ENCODE measurements around the gene SLC44A1. TPM values are rescaled to one million over a fixed set of nuclear protein-coding genes. Genes with fewer than 3 reads are reported as not detected.
A peak's percentile ranks its signal among the peaks of the same experiment; 100 is the strongest.

The SLC44A1 gene
- total and polyA plus RNA-seq, 2 of the 13 experiments (the other 11 are each of a cell fraction or from before 2014, with no cell fraction given) = 21.4 to 40.8 TPM

DNA sequence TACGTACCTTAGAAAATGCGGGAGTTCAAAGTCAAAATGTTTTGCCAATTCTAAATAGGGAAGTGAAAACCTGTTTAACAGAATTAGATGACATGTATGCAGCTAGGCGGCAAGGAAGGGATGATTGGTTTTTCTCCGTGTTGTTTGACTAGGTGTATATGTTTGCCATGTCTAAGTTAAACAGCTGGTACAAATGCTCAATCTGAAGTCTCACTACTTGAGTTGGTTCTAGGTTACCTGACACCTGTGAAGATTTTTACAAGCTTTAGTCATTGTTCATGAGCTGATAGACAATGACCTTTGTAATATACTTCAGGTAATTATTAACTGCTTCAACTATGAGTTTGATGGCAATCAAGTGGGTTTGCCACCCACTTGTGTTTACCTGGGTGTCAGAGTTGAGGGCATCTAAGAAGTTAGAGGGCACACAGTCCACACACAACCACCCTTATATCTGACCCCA, 74.3 kb downstream of the SLC44A1 start (continued):
- TF ChIP-seq, protein P1, sequence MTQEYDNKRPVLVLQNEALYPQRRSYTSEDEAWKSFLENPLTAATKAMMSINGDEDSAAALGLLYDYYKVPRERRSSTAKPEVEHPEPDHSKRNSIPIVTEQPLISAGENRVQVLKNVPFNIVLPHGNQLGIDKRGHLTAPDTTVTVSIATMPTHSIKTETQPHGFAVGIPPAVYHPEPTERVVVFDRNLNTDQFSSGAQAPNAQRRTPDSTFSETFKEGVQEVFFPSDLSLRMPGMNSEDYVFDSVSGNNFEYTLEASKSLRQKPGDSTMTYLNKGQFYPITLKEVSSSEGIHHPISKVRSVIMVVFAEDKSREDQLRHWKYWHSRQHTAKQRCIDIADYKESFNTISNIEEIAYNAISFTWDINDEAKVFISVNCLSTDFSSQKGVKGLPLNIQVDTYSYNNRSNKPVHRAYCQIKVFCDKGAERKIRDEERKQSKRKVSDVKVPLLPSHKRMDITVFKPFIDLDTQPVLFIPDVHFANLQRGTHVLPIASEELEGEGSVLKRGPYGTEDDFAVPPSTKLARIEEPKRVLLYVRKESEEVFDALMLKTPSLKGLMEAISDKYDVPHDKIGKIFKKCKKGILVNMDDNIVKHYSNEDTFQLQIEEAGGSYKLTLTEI (CRISPR knock-in tag; conservative IDR thresholded peaks at IDR 0.05) = no peak
- TF ChIP-seq MLX (CRISPR knock-in tag; IDR thresholded peaks at IDR 0.05) (no peak), CENPT (CRISPR knock-in tag; IDR thresholded peaks at IDR 0.05; ENCODE audit: low read depth) (no peak), GATAD2A (CRISPR knock-in tag; IDR thresholded peaks at IDR 0.05) (peak; percentile 74), ZNF879 (CRISPR knock-in tag; IDR thresholded peaks at IDR 0.05) (no peak), ZNF251 (CRISPR knock-in tag; IDR thresholded peaks at IDR 0.05) (no peak), SP2 (CRISPR knock-in tag; IDR thresholded peaks at IDR 0.05) (no peak), RAD51 (IDR thresholded peaks at IDR 0.05; ENCODE audit: borderline replicate concordance) (no peak), SMC3 (IDR thresholded peaks at IDR 0.05; ENCODE audit: low read length) (no peak), IKZF4 (CRISPR knock-in tag; IDR thresholded peaks at IDR 0.05; ENCODE audit: borderline replicate concordance, low read depth, not compliant biosample characterization) (no peak), SRSF1 (optimal IDR thresholded peaks at IDR 0.05; ENCODE audit: low read depth, low read length) (no peak), ZNF275 (CRISPR knock-in tag; IDR thresholded peaks at IDR 0.05; ENCODE audit: borderline replicate concordance) (0 out of 2 replicates have a peak, but pooled peaks have one; percentile 18), ZNF552 (CRISPR knock-in tag; IDR thresholded peaks at IDR 0.05; ENCODE audit: borderline replicate concordance) (no peak), ZNF569 (CRISPR knock-in tag; IDR thresholded peaks at IDR 0.05; ENCODE audit: borderline replicate concordance) (no peak), SP5 (CRISPR knock-in tag; IDR thresholded peaks at IDR 0.05; ENCODE audit: borderline replicate concordance, low read depth) (0 out of 2 replicates have a peak, but pooled peaks have one; percentile 24), ZNF839 (CRISPR knock-in tag; IDR thresholded peaks at IDR 0.05; ENCODE audit: borderline replicate concordance) (no peak), ZNF772 (CRISPR knock-in tag; IDR thresholded peaks at IDR 0.05) (no peak), ZNF34 (CRISPR knock-in tag; IDR thresholded peaks at IDR 0.05; ENCODE audit: borderline replicate concordance) (no peak)
- TF ChIP-seq, protein P2, sequence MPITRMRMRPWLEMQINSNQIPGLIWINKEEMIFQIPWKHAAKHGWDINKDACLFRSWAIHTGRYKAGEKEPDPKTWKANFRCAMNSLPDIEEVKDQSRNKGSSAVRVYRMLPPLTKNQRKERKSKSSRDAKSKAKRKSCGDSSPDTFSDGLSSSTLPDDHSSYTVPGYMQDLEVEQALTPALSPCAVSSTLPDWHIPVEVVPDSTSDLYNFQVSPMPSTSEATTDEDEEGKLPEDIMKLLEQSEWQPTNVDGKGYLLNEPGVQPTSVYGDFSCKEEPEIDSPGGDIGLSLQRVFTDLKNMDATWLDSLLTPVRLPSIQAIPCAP (CRISPR knock-in tag; IDR thresholded peaks at IDR 0.05; ENCODE audit: low read depth) = no peak
- TF ChIP-seq, protein P3, sequence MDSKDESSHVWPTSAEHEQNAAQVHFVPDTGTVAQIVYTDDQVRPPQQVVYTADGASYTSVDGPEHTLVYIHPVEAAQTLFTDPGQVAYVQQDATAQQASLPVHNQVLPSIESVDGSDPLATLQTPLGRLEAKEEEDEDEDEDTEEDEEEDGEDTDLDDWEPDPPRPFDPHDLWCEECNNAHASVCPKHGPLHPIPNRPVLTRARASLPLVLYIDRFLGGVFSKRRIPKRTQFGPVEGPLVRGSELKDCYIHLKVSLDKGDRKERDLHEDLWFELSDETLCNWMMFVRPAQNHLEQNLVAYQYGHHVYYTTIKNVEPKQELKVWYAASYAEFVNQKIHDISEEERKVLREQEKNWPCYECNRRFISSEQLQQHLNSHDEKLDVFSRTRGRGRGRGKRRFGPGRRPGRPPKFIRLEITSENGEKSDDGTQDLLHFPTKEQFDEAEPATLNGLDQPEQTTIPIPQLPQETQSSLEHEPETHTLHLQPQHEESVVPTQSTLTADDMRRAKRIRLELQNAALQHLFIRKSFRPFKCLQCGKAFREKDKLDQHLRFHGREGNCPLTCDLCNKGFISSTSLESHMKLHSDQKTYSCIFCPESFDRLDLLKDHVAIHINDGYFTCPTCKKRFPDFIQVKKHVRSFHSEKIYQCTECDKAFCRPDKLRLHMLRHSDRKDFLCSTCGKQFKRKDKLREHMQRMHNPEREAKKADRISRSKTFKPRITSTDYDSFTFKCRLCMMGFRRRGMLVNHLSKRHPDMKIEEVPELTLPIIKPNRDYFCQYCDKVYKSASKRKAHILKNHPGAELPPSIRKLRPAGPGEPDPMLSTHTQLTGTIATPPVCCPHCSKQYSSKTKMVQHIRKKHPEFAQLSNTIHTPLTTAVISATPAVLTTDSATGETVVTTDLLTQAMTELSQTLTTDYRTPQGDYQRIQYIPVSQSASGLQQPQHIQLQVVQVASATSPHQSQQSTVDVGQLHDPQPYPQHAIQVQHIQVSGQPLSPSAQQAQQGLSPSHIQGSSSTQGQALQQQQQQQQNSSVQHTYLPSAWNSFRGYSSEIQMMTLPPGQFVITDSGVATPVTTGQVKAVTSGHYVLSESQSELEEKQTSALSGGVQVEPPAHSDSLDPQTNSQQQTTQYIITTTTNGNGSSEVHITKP (CRISPR knock-in tag; IDR thresholded peaks at IDR 0.05; ENCODE audit: low read depth) = no peak
- TF ChIP-seq, protein P4, sequence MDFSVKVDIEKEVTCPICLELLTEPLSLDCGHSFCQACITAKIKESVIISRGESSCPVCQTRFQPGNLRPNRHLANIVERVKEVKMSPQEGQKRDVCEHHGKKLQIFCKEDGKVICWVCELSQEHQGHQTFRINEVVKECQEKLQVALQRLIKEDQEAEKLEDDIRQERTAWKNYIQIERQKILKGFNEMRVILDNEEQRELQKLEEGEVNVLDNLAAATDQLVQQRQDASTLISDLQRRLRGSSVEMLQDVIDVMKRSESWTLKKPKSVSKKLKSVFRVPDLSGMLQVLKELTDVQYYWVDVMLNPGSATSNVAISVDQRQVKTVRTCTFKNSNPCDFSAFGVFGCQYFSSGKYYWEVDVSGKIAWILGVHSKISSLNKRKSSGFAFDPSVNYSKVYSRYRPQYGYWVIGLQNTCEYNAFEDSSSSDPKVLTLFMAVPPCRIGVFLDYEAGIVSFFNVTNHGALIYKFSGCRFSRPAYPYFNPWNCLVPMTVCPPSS (IDR thresholded peaks at IDR 0.05) = no peak
